DOHH2 (cell line): ENCODE data around the gene TRMT1.

Experiments used
- H3F3A ChIP-seq: fragments of 200-600 bp; sonication (generic), shearing (Covaris generic); 2 replicates; pipeline ENCODE4 v1.6.0; 2016; ENCODE audit warnings: antibody characterized with exemption, mild to moderate bottlenecking; ENCODE audit not compliant: control insufficient read depth, insufficient read depth
- H3K27ac ChIP-seq: fragments of 200-600 bp; sonication (generic); 2 replicates; pipeline ENCODE4 v1.5.1; 2014; ENCODE audit warnings: low read depth, mild to moderate bottlenecking, low read length, moderate library complexity
- H3K27me3 ChIP-seq: fragments of 200-600 bp; sonication (generic); 2 replicates; pipeline ENCODE4 v1.6.1; 2014; ENCODE audit warnings: mild to moderate bottlenecking, low read length, mixed read lengths; ENCODE audit not compliant: control insufficient read depth
- H3K36me3 ChIP-seq: fragments of 200-600 bp; sonication (generic); 2 replicates; pipeline ENCODE4 v1.6.1; 2014; ENCODE audit warnings: mild to moderate bottlenecking, low read length, moderate library complexity, mixed read lengths; ENCODE audit not compliant: control insufficient read depth
- H3K4me1 ChIP-seq: fragments of 200-600 bp; sonication (generic); 2 replicates; pipeline ENCODE4 v1.6.1; 2014; ENCODE audit warnings: mild to moderate bottlenecking, low read length, mixed read lengths; ENCODE audit not compliant: control insufficient read depth
- H3K4me2 ChIP-seq: fragments of 200-600 bp; sonication (generic); 2 replicates; pipeline ENCODE4 v1.6.0; 2014; ENCODE audit warnings: mild to moderate bottlenecking, low read length, moderate library complexity
- H3K4me3 ChIP-seq: fragments of 200-600 bp; sonication (generic); 2 replicates; pipeline ENCODE4 v1.5.1; 2014; ENCODE audit warnings: mild to moderate bottlenecking, low read length, mixed read lengths
- H3K79me2 ChIP-seq: fragments of 200-600 bp; sonication (generic); 2 replicates; pipeline ENCODE4 v1.6.1; 2014; ENCODE audit warnings: mild to moderate bottlenecking, low read length, mixed read lengths; ENCODE audit not compliant: control insufficient read depth
- H3K9me2 ChIP-seq: fragments of 200-600 bp; sonication (generic); replicated peaks from 2 replicates; pipeline ENCODE4 v1.6.1; 2014; ENCODE audit warnings: mild to moderate bottlenecking, low read length, mixed read lengths; ENCODE audit not compliant: control insufficient read depth
- H3K9me3 ChIP-seq: fragments of 200-600 bp; sonication (generic); 2 replicates; pipeline ENCODE4 v1.6.1; 2014; ENCODE audit warnings: antibody characterized with exemption, low read length, mixed read lengths; ENCODE audit not compliant: control insufficient read depth, insufficient read depth
- H4K20me1 ChIP-seq: fragments of 200-600 bp; sonication (generic); 2 replicates; pipeline ENCODE4 v1.6.0; 2014; ENCODE audit warnings: low read depth, mild to moderate bottlenecking, antibody characterized with exemption, low read length, moderate library complexity; ENCODE audit not compliant: control insufficient read depth, insufficient read depth
- EZH2phosphoT487 ChIP-seq: fragments of 200-600 bp; sonication (generic); IDR thresholded peaks from 2 replicates; pipeline ENCODE4 v1.6.1; 2017; ENCODE audit warnings: borderline replicate concordance, mild to moderate bottlenecking, antibody characterized with exemption, low read length, moderate library complexity, mixed read lengths
- TF ChIP-seq, protein P1 (sequence below): fragments of 200-600 bp; sonication (generic); IDR thresholded peaks from one replicate; pipeline ENCODE4 v1.5.1; 2014; ENCODE audit warnings: antibody characterized with exemption, mild to moderate bottlenecking, low read depth, low read length; ENCODE audit not compliant: poor library complexity, severe bottlenecking

TRMT1 gene

DNA sequence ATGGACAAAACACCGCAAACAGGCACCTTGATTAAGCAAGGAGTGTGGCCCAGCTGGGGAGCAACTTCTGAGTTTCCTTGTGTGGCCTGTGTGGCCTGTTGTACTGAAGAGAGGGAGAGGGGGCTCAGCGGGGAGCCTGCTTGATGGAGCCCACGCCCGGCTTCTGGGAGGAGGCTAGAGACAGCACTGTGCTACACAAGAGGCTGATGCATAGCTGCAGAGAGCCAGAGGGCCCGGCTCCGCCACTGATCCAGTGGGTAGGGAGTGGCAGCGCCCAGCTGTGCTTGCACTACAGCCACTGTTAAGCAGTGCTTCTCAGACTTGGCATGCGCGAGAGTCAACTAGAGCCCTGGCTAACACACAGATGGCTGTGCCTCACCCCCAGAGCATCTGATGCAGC is 32.9 kb downstream of the TRMT1 start:
- no peaks in the 10 kb centered on the region for H3K36me3 ChIP-seq
- TF ChIP-seq, protein P1, sequence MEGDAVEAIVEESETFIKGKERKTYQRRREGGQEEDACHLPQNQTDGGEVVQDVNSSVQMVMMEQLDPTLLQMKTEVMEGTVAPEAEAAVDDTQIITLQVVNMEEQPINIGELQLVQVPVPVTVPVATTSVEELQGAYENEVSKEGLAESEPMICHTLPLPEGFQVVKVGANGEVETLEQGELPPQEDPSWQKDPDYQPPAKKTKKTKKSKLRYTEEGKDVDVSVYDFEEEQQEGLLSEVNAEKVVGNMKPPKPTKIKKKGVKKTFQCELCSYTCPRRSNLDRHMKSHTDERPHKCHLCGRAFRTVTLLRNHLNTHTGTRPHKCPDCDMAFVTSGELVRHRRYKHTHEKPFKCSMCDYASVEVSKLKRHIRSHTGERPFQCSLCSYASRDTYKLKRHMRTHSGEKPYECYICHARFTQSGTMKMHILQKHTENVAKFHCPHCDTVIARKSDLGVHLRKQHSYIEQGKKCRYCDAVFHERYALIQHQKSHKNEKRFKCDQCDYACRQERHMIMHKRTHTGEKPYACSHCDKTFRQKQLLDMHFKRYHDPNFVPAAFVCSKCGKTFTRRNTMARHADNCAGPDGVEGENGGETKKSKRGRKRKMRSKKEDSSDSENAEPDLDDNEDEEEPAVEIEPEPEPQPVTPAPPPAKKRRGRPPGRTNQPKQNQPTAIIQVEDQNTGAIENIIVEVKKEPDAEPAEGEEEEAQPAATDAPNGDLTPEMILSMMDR = no peak
- no peak for TF ChIP-seq EZH2phosphoT487
- H3K79me2 ChIP-seq = no peaks in the 10 kb centered on the region

DNA sequence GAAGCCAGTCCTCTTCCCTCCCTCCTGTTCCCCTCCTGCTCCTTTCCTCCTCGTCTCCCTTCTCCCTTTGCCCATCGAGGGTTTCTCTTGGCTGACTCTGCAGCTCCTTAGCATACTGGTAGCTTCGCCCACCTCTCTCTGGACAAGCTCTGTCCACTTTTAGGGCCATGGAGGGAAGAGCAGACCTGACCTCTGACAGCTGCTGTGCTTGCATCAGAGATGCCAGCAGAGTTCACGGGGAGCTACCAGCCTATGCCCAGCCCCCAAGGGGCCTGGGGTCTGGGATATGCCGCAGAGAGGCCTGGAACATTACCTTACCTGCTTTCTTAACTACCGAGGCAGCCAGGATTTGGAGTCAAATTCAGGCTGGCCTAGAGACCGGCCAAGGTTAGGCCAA is 33.5 kb downstream of the TRMT1 start:
- no peak overlapping the region for H3K4me2 ChIP-seq
- H3K4me1 ChIP-seq = no peaks in the 10 kb centered on the region
- no peak for TF ChIP-seq EZH2phosphoT487
- TF ChIP-seq, protein P1 = no peak
- H3F3A ChIP-seq = no peaks in the 10 kb centered on the region
- H3K9me2 ChIP-seq = no peaks in the 10 kb centered on the region
- no peaks in the 10 kb centered on the region for H3K9me3 ChIP-seq
- no peaks in the 10 kb centered on the region for H3K36me3 ChIP-seq
- no peaks in the 10 kb centered on the region for H4K20me1 ChIP-seq
- H3K27me3 ChIP-seq = peaks cover 12% of the 10 kb centered on the region; the same call in 1 of the 2 replicates
- no peak overlapping the region for H3K27ac ChIP-seq
- no peaks in the 10 kb centered on the region for H3K79me2 ChIP-seq
- no peak overlapping the region for H3K4me3 ChIP-seq

More for the DNA sequence above, 32.9 kb downstream of the TRMT1 start:
- Histone ChIP-seq H3K27ac (no peak overlapping the region), H3K4me2 (no peak overlapping the region), H3K4me3 (no peak overlapping the region), H3F3A (no peaks in the 10 kb centered on the region), H4K20me1 (no peaks in the 10 kb centered on the region), H3K4me1 (no peaks in the 10 kb centered on the region), H3K9me3 (no peaks in the 10 kb centered on the region), H3K9me2 (no peaks in the 10 kb centered on the region), H3K27me3 (peaks cover 11% of the 10 kb centered on the region; the same call in 1 of the 2 replicates)

DNA sequence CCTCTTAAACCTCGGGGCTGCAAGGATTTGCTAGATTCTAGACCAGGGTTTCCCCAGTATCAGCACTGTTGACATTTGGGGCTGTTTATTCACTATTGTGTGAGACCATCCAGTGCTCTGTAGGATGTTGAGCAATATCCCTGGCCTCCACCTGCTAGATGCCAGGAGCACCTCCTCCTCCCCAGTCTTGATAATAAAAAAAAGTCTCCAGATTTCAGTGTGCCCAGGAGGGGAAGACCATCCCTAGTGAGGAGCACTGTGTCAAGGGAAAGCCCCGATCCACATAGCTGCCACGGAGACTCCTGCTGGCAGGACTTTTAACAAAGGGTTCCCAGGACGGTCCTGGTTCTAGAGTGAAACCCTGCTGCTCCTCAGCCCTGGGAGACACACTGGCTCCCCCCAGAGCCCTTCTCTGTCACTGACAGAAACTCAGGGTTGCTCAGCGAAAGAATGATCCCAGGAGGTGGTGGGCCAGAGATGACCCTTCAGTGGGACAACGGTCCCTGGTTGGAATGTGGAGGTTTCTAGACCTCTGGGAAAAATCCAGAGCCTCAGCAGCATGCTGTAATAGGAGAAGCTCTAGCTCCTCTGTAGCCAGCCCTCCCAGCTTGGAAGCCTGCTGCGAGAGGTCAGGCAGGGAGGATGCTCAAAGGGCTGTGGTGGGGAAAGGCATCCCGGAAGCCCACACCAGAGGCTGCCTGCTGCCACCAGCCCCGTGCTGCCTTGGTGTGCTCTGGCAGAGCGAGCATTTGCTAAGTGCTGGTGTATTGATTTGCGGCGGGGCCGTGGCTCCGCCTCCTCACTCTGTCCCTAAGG is 34.1 kb downstream of the TRMT1 start:
- H3K9me2 ChIP-seq = no peaks in the 10 kb centered on the region

More for the DNA sequence above, 34.1 kb downstream of the TRMT1 start:
- H3K27me3 ChIP-seq = peaks cover 13% of the 10 kb centered on the region; the same call in 1 of the 2 replicates
- no peak for TF ChIP-seq EZH2phosphoT487
- TF ChIP-seq, protein P1 = peak; percentile 41
- H3K4me2 ChIP-seq = no peak overlapping the region
- H3K4me3 ChIP-seq = no peak overlapping the region
- H3K36me3 ChIP-seq = no peaks in the 10 kb centered on the region
- H3F3A ChIP-seq = no peaks in the 10 kb centered on the region
- no peaks in the 10 kb centered on the region for H3K4me1 ChIP-seq
- no peaks in the 10 kb centered on the region for H3K79me2 ChIP-seq
- no peaks in the 10 kb centered on the region for H3K9me3 ChIP-seq
- no peaks in the 10 kb centered on the region for H4K20me1 ChIP-seq
- H3K27ac ChIP-seq = no peak overlapping the region
